Measurements from ENCODE around the gene FAM168A.

- TF ChIP-seq CTCF (IDR thresholded peaks at IDR 0.05; ENCODE audit: low read length), result no peak
- no peak for TF ChIP-seq EZH2 (optimal IDR thresholded peaks at IDR 0.05; ENCODE audit: low read depth, low read length)
- TF ChIP-seq EZH2phosphoT487 (IDR thresholded peaks at IDR 0.05; ENCODE audit: low read length), result no peak
Observed at GRCh38 chr11:73396985-73397384, 200.9 kb downstream of the FAM168A start.
